Measurements from ENCODE around the gene NAALADL2.

Gene NAALADL2

GRCh38 chr3:175477651-175478224 lies 618.6 kb downstream of the NAALADL2 start:
- Histone ChIP-seq H3K27ac (ENCODE audit: low read length) (peak overlapping the region; percentile 23; the same call in 1 of the 2 replicates), H3K27me3 (ENCODE audit: low read depth, low read length) (no peaks in the 10 kb centered on the region), H4K20me1 (ENCODE audit: insufficient read depth, low read length) (no peaks in the 10 kb centered on the region), H3K4me2 (ENCODE audit: low read length) (peak overlapping the region; percentile 78), H3K4me3 (ENCODE audit: low read length) (peak overlapping the region; percentile 63), H3K79me2 (ENCODE audit: low read length) (no peaks in the 10 kb centered on the region), H3K36me3 (replicated peaks; ENCODE audit: low read depth, low read length) (no peaks in the 10 kb centered on the region), H2AFZ (ENCODE audit: low read depth, low read length) (peak overlapping the region; percentile 32; the same call in 1 of the 2 replicates), H3K9ac (ENCODE audit: low read length) (peak overlapping the region; percentile 23), H3K9me3 (ENCODE audit: insufficient read depth, low read length) (no peaks in the 10 kb centered on the region), H3K4me1 (ENCODE audit: low read length) (peaks cover 15% of the 10 kb centered on the region)
- TF ChIP-seq EZH2phosphoT487 (IDR thresholded peaks at IDR 0.05; ENCODE audit: low read depth): no peak
- TF ChIP-seq CTCF (IDR thresholded peaks at IDR 0.05; ENCODE audit: low read depth, low read length): no peak

- Histone ChIP-seq H3K36me3 (replicated peaks; ENCODE audit: low read depth, low read length) (no peaks in the 10 kb centered on the region), H3K4me2 (ENCODE audit: low read length) (peak overlapping the region; percentile 78), H3K79me2 (ENCODE audit: low read length) (no peaks in the 10 kb centered on the region), H2AFZ (ENCODE audit: low read depth, low read length) (peak overlapping the region; percentile 32; the same call in 1 of the 2 replicates), H3K9me3 (ENCODE audit: insufficient read depth, low read length) (no peaks in the 10 kb centered on the region), H3K4me1 (ENCODE audit: low read length) (peaks cover 15% of the 10 kb centered on the region), H3K9ac (ENCODE audit: low read length) (peak overlapping the region; percentile 23), H3K27ac (ENCODE audit: low read length) (peak overlapping the region; percentile 23; the same call in 1 of the 2 replicates), H4K20me1 (ENCODE audit: insufficient read depth, low read length) (no peaks in the 10 kb centered on the region), H3K4me3 (ENCODE audit: low read length) (peak overlapping the region; percentile 63), H3K27me3 (ENCODE audit: low read depth, low read length) (no peaks in the 10 kb centered on the region)
- no peak for TF ChIP-seq CTCF (IDR thresholded peaks at IDR 0.05; ENCODE audit: low read depth, low read length)
Measured at GRCh38 chr3:175478301-175478700, 619.2 kb downstream of the NAALADL2 start.

- Histone ChIP-seq H4K20me1 (ENCODE audit: insufficient read depth, low read length) (no peaks in the 10 kb centered on the region), H3K79me2 (ENCODE audit: low read length) (no peaks in the 10 kb centered on the region), H3K4me1 (ENCODE audit: low read length) (peaks cover 20% of the 10 kb centered on the region), H3K36me3 (replicated peaks; ENCODE audit: low read depth, low read length) (no peaks in the 10 kb centered on the region), H3K4me3 (ENCODE audit: low read length) (no peak overlapping the region), H3K4me2 (ENCODE audit: low read length) (no peak overlapping the region), H3K9me3 (ENCODE audit: insufficient read depth, low read length) (no peaks in the 10 kb centered on the region), H3K9ac (ENCODE audit: low read length) (no peak overlapping the region), H3K27ac (ENCODE audit: low read length) (no peak overlapping the region), H3K27me3 (ENCODE audit: low read depth, low read length) (no peaks in the 10 kb centered on the region), H2AFZ (ENCODE audit: low read depth, low read length) (no peak overlapping the region)
- TF ChIP-seq EZH2phosphoT487 (IDR thresholded peaks at IDR 0.05; ENCODE audit: low read depth) (no peak), CTCF (IDR thresholded peaks at IDR 0.05; ENCODE audit: low read depth, low read length) (no peak)
Measured at GRCh38 chr3:175479175-175479574, 620.0 kb downstream of the NAALADL2 start.

- no peaks in the 10 kb centered on the region for H3K9me3 ChIP-seq (ENCODE audit: insufficient read depth, low read length)
- no peak overlapping the region for H3K4me2 ChIP-seq (ENCODE audit: low read length)
- H3K9ac ChIP-seq (ENCODE audit: low read length): no peak overlapping the region
- H3K27ac ChIP-seq (ENCODE audit: low read length): no peak overlapping the region
- H3K4me1 ChIP-seq (ENCODE audit: low read length): peaks cover 26% of the 10 kb centered on the region
- no peaks in the 10 kb centered on the region for H4K20me1 ChIP-seq (ENCODE audit: insufficient read depth, low read length)
- H3K4me3 ChIP-seq (ENCODE audit: low read length): no peak overlapping the region
- TF ChIP-seq CTCF (IDR thresholded peaks at IDR 0.05; ENCODE audit: low read depth, low read length) (no peak), EZH2phosphoT487 (IDR thresholded peaks at IDR 0.05; ENCODE audit: low read depth) (no peak)
- H3K36me3 ChIP-seq (replicated peaks; ENCODE audit: low read depth, low read length): no peaks in the 10 kb centered on the region
- no peaks in the 10 kb centered on the region for H3K79me2 ChIP-seq (ENCODE audit: low read length)
- no peaks in the 10 kb centered on the region for H3K27me3 ChIP-seq (ENCODE audit: low read depth, low read length)
- H2AFZ ChIP-seq (ENCODE audit: low read depth, low read length): no peak overlapping the region
Measured at GRCh38 chr3:175479800-175480199, 620.7 kb downstream of the NAALADL2 start.

All from OCI-LY3 (cell line).